ENCODE data around the gene PID1. TPM values are rescaled to one million over a fixed set of nuclear protein-coding genes. Genes with fewer than 3 reads are reported as not detected.
"Not testable (repeated sequence)": the region's sequence is repeated elsewhere in the genome, so short reads cannot be mapped to it uniquely, and the experiment has no call there.

Gene PID1
- total RNA-seq, 1 donor from 2014 or later = 29.1 TPM

DNA sequence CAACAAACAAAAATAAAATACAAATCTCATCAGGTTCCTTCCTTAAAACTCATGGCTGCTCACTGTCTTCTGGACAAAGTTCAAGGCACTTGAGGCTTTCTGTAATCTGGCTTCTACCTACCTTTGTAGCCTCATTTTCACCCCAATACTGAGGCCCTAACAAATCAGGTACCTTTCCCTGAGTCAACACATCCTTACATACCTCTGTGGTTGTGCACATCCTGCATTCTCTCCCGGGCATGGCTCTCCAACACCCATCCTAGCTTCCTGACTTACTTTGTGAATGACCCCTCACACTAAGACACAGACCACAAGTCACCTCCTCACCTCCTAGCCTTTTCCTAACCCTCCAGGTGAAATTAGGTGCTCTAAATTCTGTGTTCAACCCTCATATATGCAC, 190.9 kb downstream of the PID1 start:
- no peak for DNase-seq (ENCODE audit: low spot score)

- DNase-seq (ENCODE audit: low spot score) = not testable (repeated sequence)
Observed at GRCh38 chr2:229076886-229077285, 194.2 kb downstream of the PID1 start.

- no peak for DNase-seq (ENCODE audit: low spot score)
Observed at GRCh38 chr2:229073935-229074334, 197.2 kb downstream of the PID1 start.

DNA sequence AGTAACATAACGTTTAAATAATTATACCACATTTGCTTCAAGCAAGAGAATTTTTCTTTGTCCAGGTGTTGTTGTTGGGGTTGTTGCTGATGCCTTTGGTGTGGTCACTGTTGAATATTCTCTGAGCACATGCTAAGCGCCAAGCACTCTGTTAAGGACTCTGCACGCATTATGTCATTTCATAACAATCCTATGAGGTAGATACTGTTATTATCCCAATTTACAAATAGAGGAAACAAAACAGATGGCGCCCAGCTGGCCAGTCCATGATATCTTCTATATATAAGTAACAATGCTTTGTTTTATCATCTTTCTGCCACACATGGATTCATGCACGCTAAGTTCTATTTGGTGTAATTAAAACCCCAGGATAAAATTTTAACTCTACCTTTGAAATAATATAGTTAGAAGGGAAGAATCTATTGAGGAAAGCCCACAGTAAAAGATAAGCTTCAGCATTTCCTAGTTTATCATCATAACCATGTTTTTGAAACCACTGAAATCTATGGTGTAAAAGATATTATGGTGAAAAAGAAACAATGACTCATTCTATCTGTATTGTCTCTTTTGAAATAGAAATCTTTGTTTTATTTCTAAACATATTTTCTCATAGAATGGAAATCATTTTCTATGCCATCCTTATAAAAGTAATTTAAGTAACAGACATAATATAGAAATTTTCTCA, 199.7 kb downstream of the PID1 start:
- DNase-seq (ENCODE audit: low spot score) = no peak

- DNase-seq (ENCODE audit: low spot score) = no peak
Observed at GRCh38 chr2:229066121-229066715, 204.9 kb downstream of the PID1 start.

DNA sequence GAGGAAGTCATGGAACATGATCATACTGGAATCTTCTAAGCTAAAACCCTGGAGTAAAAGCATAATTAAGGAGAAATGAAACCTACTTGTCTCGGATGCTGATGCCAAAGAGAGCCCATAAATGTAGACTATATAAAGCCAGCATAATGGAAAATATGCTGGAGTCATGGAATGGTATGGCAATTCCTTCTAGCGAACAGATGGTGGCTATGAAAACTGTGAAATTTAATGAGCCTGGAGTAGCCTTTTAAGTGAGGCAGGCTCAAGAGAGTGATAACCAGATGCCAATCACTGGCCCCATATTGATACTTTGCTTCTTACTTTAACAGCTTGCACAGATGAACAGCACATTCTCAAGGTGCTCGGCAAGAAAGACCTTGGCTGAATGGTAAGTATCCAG, 206.3 kb downstream of the PID1 start:
- DNase-seq (ENCODE audit: low spot score) = no peak

- DNase-seq (ENCODE audit: low spot score) = no peak
Observed at GRCh38 chr2:229060147-229060546, 210.9 kb downstream of the PID1 start.

- DNase-seq (ENCODE audit: low spot score) = no peak
Observed at GRCh38 chr2:229059331-229060033, 211.6 kb downstream of the PID1 start.

GRCh38 chr2:229057976-229058553, 213.0 kb downstream of the PID1 start:
- DNase-seq (ENCODE audit: low spot score) = no peak

DNA sequence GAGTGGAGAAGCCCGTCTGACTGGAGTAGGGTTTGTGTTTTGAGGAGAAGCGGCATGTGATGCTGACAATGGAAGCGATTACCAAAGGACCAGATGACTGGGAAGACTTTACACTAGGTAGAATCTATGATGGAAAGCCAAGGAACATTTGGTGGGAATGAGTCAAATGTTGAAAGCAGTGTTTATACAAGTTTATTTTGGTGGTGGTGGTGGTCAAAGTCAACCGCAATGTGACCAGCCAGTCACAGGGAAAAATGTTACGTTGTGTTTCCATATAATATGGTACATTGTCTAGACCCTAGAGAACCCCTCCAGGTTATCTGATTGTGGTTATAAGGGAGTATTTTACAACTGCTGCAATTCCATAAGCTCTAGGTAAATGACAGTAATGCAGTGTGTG, 216.8 kb downstream of the PID1 start:
- DNase-seq (ENCODE audit: low spot score) = no peak

GRCh38 chr2:229051798-229052197, 219.3 kb downstream of the PID1 start:
- DNase-seq (ENCODE audit: low spot score) = no peak

- DNase-seq (ENCODE audit: low spot score) = peak; percentile 2
Observed at GRCh38 chr2:229050133-229050532, 221.0 kb downstream of the PID1 start.

GRCh38 chr2:229048134-229048533, 223.0 kb downstream of the PID1 start:
- no peak for DNase-seq (ENCODE audit: low spot score)

GRCh38 chr2:229045671-229046070, 225.4 kb downstream of the PID1 start:
- no peak for DNase-seq (ENCODE audit: low spot score)

DNA sequence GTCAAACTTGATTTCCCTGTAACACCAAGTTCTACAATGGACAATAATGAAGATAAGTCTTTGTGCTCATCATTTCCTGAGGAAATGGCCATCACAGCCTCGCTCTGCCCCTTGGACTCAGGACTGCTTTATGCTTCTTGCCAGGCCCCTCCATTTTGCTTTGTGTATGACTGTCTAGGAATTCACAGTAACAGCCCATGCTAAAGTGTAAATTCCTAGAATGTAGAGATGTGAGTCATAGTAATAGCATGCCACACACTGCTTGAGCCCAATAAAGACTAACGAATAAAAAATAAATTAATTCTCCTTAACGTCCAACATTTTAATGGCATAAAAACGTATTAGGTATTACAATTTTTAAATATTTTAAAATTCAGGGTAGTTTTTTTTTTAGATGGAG, 226.5 kb downstream of the PID1 start:
- no peak for DNase-seq (ENCODE audit: low spot score)

DNA sequence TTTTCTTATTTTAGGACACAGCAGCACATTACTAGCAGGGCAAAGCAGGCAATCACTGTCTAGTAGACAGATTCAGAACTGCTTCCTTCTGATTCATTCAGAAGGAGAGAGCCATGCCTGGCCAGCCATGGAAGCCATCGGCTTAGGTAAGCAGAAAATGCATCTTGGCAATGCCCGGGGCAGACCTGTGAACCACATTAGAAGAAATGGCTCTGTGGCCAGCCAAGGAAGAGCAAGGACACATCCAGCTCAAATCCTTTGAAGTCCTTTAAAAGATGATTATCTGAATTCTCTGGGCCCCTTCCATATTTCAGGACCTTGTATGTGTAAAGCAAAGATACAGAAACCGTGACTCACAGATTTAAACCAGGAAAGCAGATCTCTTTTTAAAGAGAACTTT, 227.4 kb downstream of the PID1 start:
- peak; percentile 26 for DNase-seq (ENCODE audit: low spot score)

DNA sequence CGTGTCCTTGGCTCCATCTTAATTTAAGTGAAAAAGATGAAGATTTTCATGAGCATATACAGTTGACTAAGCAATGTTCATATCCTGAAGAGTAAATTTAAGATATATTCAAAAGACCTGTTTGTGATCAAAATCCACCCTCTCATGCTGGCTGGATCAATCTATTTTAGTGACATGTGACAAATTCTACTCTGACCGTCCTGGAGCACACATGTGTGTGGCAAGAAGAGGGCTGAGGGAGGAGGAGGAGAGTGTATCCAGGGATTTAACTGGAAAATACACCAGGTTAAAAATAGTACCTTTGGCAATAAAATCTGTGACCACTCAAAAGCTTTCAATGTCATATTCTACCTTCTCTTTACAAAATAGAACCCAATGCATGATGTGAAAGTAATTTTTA, 228.7 kb downstream of the PID1 start:
- no peak for DNase-seq (ENCODE audit: low spot score)

GRCh38 chr2:229041691-229042090, 229.4 kb downstream of the PID1 start:
- DNase-seq (ENCODE audit: low spot score) = no peak

GRCh38 chr2:229037621-229038020, 233.5 kb downstream of the PID1 start:
- no peak for DNase-seq (ENCODE audit: low spot score)

GRCh38 chr2:229033816-229034215, 237.3 kb downstream of the PID1 start:
- no peak for DNase-seq (ENCODE audit: low spot score)

- no peak for DNase-seq (ENCODE audit: low spot score)
Observed at GRCh38 chr2:229032608-229033234, 238.4 kb downstream of the PID1 start.

Data from umbilical cord (tissue), 2 donors.